Measurements from ENCODE around the gene EID2. TPM values are rescaled to one million over a fixed set of nuclear protein-coding genes. Genes with fewer than 3 reads are reported as not detected.

Gene EID2
- total and polyA plus RNA-seq, 2 of the 8 experiments (the other 6 are each of a cell fraction or from before 2014, with no cell fraction given): 7.8 to 29.6 TPM

GRCh38 chr19:39568604-39569003 lies 28.6 kb upstream of the EID2 start (continued):
- TF ChIP-seq CHD7 (IDR thresholded peaks at IDR 0.05; ENCODE audit: insufficient replicate concordance, low read length): no peak
- TF ChIP-seq SP2 (IDR thresholded peaks at IDR 0.05; ENCODE audit: low read length): no peak
- TF ChIP-seq CBX5 (IDR thresholded peaks at IDR 0.05; ENCODE audit: low read depth, low read length): no peak
